Lower leg skin (tissue), 3 donors: ENCODE measurements around the gene PRDM10.

ENCODE experiments used
- CTCF ChIP-seq, 3 donors: fragments of 450-650 bp; IDR thresholded peaks; one replicate each; pipeline ENCODE4 v1.5.1; 2016; ENCODE audit warnings: antibody characterized with exemption in 3 of 3, mild to moderate bottlenecking in 3 of 3, moderate library complexity in 2 of 3
- POLR2A ChIP-seq, 2 donors: fragments of 450-650 bp; IDR thresholded peaks; one replicate each; pipeline ENCODE4 v1.6.1; 2016 to 2017; ENCODE audit warnings: antibody characterized with exemption in 2 of 2, mild to moderate bottlenecking in 1 of 2, moderate library complexity in 1 of 2

- no peak for TF ChIP-seq CTCF (IDR thresholded peaks at IDR 0.05)
- TF ChIP-seq POLR2A (IDR thresholded peaks at IDR 0.05), result no peak
Measured at GRCh38 chr11:129895126-129896041, 107.3 kb downstream of the PRDM10 start, which contains the start of gene NFRKB.
